Hippocampal formation (tissue), 2 donors: ENCODE results near the gene DHX36.

Source experiments
- DNase-seq, 2 donors: peaks; one replicate each; lab custom pipeline; 2025; lab: John Stamatoyannopoulos, UW

Gene DHX36

GRCh38 chr3:154223519-154223918 lies 100.8 kb downstream of the DHX36 start:
- no peak for DNase-seq
